ENCODE results near the gene CMIP. TPM values are rescaled to one million over a fixed set of nuclear protein-coding genes. Genes with fewer than 3 reads are reported as not detected.
A peak's percentile ranks its signal among the peaks of the same experiment; 100 is the strongest.

The CMIP gene
- total RNA-seq, 2 experiments from 2014 or later = 65.4 to 76.7 TPM

DNA sequence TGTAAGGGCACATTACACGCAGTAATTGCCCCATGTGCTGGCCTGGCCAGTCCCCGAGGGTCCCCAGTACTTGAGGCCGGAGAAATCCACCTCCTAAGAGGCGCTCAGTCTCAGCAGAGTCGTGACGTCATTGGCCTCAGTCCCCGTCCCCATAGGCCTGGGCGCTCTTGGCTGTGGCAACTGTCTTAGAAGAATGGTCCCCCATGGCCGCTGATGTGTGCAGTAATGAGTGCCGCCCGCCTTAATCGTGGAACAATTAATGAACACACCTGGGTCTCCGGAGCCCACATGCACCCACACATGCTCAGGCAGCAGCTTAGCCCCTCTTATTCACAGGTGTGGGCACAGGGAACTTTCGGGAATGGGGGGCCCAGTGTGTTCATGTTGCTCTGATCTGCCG is 248.0 kb downstream of the CMIP start:
- ATAC-seq (ENCODE audit: low read depth) (no peak), DNase-seq (no peak)
- H3K9me3 Mint-ChIP-seq = no peaks in the 10 kb centered on the region
- no peaks in the 10 kb centered on the region for H3K27me3 Mint-ChIP-seq
- POLR2A ChIA-PET = interaction anchor here (0.6 kb wide), 1 partner anchor 52 kb away, joined by 6 read pairs; no protein-coding TSS in a partner anchor
- no peak overlapping the region for H3K4me3 Mint-ChIP-seq
- H3K36me3 Mint-ChIP-seq = peaks cover 22% of the 10 kb centered on the region
- no peak overlapping the region for H3K27ac Mint-ChIP-seq
- peaks cover 6% of the 10 kb centered on the region for H3K4me1 Mint-ChIP-seq

DNA sequence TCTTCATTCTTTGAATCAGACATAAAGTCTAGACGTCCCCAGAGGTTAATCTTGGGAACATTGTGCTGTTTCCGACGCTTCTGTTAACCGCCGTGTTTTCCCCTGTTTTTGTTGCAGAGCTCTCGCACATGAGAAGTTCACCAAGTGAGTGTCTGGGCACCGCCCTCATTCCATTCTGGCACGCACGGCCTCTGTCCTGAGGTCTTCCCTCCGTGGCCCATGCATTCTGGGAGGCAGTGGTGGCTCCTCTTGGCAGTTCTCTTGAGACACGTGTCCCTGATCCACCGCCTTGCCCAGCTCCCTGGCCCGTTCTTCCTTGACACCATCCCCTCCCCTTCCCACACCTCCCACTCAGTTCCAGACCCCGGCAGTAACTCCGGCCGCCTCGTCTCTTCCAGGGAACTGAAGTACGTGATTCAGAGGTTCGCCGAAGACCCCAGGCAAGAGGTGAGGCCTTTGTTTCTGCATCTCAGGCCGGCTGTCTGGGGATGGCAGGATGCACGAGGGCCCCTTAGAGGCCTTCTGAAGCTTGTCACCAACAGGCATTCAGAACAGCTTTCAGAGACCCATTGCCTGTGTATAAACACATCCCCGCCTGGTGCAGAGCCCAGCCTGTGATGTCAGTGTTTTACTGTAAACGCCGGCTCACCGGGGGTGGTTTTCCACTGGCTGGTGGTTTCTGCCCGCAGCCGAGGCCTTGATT is 248.6 kb downstream of the CMIP start:
- Mint-ChIP-seq H3K4me1 (peaks cover 3% of the 10 kb centered on the region), H3K9me3 (no peaks in the 10 kb centered on the region), H3K27ac (no peak overlapping the region), H3K4me3 (no peak overlapping the region), H3K27me3 (no peaks in the 10 kb centered on the region), H3K36me3 (peaks cover 21% of the 10 kb centered on the region)
- DNase-seq = no peak
- POLR2A ChIA-PET = no interaction called here
- ATAC-seq (ENCODE audit: low read depth) = no peak

DNA sequence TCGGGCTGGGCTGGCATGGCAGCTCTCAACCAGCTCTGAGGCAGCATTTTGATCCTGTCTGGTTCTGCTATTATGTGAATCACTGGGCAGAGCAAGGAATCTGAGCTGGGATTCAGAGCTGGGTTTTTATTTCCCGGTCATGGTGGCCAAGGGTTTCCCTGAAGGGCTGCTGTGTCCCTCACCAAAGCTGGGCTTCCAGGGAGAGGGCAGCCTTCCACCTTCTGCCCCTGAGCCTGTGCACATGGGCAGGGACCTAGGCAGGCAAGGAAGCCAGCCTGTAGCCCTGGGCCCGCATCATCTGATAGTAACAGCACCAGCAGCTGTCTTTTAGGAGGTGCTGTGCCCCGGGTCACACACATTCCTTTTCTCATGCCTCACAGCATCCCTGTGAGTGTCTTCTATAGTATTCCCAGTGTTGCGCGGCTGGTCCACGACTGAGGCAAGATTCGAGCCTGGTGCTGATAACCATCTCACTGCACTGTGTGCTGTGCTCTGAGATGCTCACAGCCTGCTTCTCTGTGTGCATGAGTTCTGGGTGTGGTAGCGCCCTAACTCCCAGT is 249.2 kb downstream of the CMIP start:
- no peak overlapping the region for H3K27ac Mint-ChIP-seq
- ATAC-seq (ENCODE audit: low read depth) (no peak), DNase-seq (no peak)
- peaks cover 16% of the 10 kb centered on the region for H3K36me3 Mint-ChIP-seq
- H3K9me3 Mint-ChIP-seq = no peaks in the 10 kb centered on the region
- no peaks in the 10 kb centered on the region for H3K27me3 Mint-ChIP-seq
- no peak overlapping the region for H3K4me3 Mint-ChIP-seq
- no peaks in the 10 kb centered on the region for H3K4me1 Mint-ChIP-seq
- POLR2A ChIA-PET = no interaction called here

DNA sequence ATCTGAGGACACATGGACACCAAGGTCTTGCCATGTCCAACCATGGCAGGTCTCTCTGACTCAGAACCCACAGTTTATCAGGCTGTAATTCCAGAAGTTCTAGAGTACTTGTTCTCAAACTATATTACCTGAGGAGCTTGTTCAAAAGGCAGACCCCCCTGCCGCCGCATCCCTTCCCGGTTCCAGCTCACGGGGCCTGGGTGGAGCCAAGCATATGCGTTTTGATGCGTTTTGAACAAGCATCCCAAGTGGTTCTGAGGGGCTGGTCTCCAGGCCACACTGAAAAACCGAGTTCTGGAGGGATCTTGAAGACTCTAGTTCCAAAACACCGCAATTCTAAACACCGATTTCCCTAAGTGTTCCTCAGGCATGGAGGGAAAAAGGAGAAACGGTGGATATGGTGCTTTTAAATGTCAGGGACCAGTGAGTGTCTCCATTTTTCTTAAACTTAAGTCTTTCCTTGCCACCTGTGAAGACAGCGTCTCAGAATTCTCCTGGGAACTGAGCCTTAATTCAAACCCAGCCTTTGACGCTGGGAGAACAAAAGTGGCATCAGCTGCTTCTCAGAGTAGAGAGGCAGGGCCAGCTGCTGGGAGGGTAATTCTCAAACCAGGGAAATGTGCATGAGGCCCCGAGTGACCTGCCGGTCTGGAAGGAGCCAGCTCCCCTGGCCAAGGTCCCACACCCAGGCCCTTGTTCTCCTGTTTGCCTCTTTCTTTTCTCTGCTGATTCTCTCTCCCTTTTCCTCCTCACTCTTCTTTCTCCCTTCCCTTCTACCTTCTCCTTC is 250.1 kb downstream of the CMIP start:
- Mint-ChIP-seq H3K9me3 (no peaks in the 10 kb centered on the region), H3K4me1 (no peaks in the 10 kb centered on the region), H3K4me3 (no peak overlapping the region), H3K27ac (no peak overlapping the region), H3K27me3 (no peaks in the 10 kb centered on the region), H3K36me3 (peaks cover 11% of the 10 kb centered on the region)
- POLR2A ChIA-PET = no interaction called here
- DNase-seq (no peak), ATAC-seq (ENCODE audit: low read depth) (no peak)

DNA sequence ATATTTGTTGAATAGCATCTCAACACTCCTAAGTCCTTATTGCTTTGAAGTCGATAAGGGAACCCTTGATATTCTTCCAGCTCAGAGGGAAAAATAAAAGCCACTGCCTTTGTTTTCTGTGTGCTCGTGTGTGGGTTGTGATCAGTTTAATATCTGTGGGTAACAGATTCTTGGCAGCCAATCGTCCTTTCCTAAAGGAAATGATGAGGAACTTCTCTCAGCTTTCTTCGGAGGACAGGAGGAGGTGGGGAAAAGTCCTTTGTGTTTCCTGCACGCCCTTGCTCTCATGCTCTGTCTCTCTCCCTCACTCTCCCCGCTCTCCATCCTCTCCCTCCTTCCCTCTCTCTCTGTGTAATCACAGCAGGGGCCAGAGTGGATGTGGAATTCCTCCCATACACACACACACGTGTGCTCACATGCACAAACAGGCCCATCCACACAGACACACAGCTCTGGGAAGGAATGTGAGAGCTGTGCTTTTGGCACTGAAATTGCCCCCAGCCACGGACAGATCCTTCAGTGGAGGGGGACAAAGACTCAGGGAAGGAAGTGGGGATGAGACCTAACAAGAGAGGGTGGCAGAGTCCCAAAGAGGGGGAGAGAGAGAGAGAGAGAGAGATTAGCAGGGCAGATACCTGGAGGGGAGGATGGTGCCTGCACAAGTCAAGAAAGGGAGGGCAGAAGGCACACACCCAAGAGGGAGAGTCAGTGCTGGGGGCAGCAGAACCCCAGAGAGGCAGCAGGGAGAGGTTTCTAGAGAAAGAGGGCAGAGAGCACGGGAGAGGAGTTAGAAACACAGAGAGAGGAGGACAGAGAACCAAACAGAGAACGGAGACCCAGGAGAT is 250.9 kb downstream of the CMIP start:
- no peak for ATAC-seq (ENCODE audit: low read depth)
- peak overlapping the region; percentile 13 for H3K27ac Mint-ChIP-seq

DNA sequence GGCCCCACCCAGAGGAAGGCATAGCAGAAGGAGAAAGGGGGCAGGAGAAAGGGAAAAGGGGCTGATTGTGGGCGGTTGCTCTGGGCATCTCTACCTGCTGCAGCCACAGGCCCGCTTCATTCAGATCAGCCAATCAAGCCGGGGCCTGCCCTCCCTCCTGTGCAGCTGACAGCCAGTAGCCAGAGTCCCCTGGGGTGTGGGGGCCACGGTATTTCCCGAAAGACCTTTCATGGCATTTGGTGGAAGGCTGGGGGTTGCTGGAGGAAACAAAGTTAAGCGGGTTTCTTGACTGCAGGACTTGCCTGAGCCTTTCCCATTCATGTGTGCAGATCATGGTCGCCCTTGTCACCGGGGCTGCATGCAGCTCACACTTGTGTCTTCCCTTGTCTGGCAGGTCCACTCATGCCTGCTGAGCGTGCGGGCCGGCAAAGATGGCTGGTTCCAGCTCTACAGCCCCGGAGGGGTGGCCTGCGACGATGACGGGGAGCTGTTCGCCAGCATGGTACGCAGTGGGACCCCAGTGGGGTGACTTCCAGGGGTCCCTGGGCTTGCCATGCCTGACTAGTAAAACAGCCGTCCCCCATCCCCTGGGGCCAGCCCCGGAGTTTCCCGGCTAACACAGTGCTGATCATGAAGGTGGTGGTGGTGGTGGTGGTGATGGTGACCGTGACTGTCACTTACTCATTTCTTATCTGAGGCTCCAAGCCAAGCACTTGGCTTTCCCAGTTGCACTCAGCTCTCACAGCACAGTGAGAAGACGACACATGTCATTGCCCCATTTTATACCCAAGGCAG is 251.8 kb downstream of the CMIP start:
- Mint-ChIP-seq H3K9me3 (no peaks in the 10 kb centered on the region), H3K36me3 (peaks cover 13% of the 10 kb centered on the region), H3K4me3 (no peak overlapping the region), H3K4me1 (peaks cover 2% of the 10 kb centered on the region), H3K27me3 (no peaks in the 10 kb centered on the region), H3K27ac (no peak overlapping the region)
- DNase-seq (no peak), ATAC-seq (ENCODE audit: low read depth) (no peak)
- POLR2A ChIA-PET = interaction anchor here (1.5 kb wide), 1 partner anchor 23 kb away, joined by 3 read pairs; no protein-coding TSS in a partner anchor

More for the DNA sequence above, 250.9 kb downstream of the CMIP start:
- Mint-ChIP-seq H3K36me3 (peaks cover 13% of the 10 kb centered on the region), H3K9me3 (no peaks in the 10 kb centered on the region), H3K27me3 (no peaks in the 10 kb centered on the region), H3K4me3 (no peak overlapping the region), H3K4me1 (peaks cover 2% of the 10 kb centered on the region)
- no peak for DNase-seq
- POLR2A ChIA-PET = no interaction called here

DNA sequence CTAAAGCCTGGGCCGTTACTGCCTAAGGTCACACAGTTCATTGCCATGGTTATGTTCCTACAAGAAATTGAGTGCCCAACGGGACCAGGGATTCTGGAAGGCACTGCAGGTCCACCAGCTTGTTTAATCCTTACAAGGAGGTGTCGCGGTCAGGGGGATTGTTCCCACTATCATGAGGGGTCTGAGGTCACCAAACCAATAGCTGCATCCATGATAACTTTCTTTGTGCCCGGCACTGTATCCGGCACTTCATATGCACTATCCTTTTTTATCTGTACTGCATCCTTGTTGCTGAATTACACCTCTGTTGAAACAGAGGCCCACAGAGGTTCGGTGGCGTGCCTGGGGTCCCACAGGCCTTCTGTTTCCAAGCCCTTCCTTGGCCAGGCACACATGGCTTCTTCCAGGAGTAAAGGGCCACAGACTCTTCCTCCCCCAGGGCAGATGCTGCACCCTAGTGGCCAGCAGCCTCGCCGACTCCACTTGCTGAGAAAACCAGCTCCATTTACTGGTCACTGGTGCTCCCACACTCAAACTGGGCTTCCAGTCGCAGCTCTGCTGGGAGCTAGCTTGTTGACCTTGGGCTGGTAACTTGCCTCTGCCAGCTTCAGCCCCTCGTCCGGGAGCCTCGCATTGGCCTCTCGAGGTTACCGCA is 252.5 kb downstream of the CMIP start:
- no peak for ATAC-seq (ENCODE audit: low read depth)
- H3K27ac Mint-ChIP-seq = no peak overlapping the region
- peaks cover 2% of the 10 kb centered on the region for H3K4me1 Mint-ChIP-seq
- DNase-seq = peak; percentile 52
- no peaks in the 10 kb centered on the region for H3K9me3 Mint-ChIP-seq
- POLR2A ChIA-PET = interaction anchor here (1.5 kb wide), 1 partner anchor 22 kb away, joined by 3 read pairs; no protein-coding TSS in a partner anchor
- H3K36me3 Mint-ChIP-seq = peaks cover 11% of the 10 kb centered on the region
- no peaks in the 10 kb centered on the region for H3K27me3 Mint-ChIP-seq
- no peak overlapping the region for H3K4me3 Mint-ChIP-seq

DNA sequence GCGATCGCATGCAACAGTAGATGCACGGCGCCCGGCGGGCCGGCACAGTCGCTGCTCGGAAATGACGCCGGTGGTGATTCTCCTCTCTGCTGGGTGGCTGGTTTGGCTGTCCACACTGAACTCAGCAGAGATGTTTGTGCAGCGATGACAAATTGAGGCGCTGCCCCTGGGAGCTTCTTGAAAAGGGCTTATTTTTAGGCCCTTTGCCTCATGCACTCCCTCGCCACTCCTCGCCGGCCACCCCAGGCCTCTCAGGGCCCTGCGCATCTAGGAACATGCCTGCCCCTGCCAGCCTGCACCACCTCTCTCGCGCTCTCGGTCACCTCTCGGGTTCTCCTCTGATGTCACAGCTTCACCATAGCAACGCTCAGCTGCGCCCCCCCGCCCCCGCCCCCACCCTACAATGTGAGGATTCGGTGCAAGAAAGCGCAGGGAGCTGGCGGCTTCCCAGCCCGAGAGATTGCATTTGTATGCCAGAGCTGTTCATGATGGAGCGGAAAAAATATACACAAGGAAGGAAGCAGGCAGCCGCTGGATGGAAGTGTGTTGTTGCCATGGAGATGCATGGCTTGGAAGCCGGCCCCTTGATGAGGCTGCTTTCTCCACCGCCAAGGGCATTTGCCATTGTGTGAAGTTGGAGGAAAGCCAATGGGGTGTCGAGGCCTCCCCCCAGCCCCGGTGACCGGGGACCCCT is 253.2 kb downstream of the CMIP start:
- no peak overlapping the region for H3K4me3 Mint-ChIP-seq
- no peaks in the 10 kb centered on the region for H3K27me3 Mint-ChIP-seq
- POLR2A ChIA-PET = interaction anchor here (1.5 kb wide), 1 partner anchor 21 kb away, joined by 3 read pairs; no protein-coding TSS in a partner anchor
- no peak for ATAC-seq (ENCODE audit: low read depth)
- DNase-seq = no peak
- H3K9me3 Mint-ChIP-seq = no peaks in the 10 kb centered on the region
- H3K4me1 Mint-ChIP-seq = peaks cover 5% of the 10 kb centered on the region
- H3K36me3 Mint-ChIP-seq = peaks cover 15% of the 10 kb centered on the region
- no peak overlapping the region for H3K27ac Mint-ChIP-seq

DNA sequence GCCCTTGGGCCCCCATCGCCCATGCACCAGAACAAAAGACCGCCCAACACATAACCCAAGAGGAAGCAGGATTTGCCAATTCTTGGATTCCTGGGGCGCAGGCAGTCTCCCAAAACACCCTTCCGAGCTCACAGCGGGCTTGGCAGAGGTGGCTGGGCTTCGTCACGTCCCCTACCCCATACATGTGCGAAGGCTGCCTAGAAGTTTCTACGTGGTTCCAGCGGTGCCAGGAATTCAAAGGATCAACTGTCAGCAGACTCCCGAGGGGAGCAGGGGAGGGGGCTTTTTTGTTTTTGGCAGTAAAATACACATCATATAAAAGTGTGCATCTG is 253.7 kb downstream of the CMIP start:
- no peaks in the 10 kb centered on the region for H3K27me3 Mint-ChIP-seq
- no peak overlapping the region for H3K27ac Mint-ChIP-seq
- peaks cover 12% of the 10 kb centered on the region for H3K36me3 Mint-ChIP-seq
- peaks cover 5% of the 10 kb centered on the region for H3K4me1 Mint-ChIP-seq
- ATAC-seq (ENCODE audit: low read depth) = no peak
- H3K4me3 Mint-ChIP-seq = no peak overlapping the region
- DNase-seq = no peak
- H3K9me3 Mint-ChIP-seq = no peaks in the 10 kb centered on the region
- POLR2A ChIA-PET = no interaction called here

DNA sequence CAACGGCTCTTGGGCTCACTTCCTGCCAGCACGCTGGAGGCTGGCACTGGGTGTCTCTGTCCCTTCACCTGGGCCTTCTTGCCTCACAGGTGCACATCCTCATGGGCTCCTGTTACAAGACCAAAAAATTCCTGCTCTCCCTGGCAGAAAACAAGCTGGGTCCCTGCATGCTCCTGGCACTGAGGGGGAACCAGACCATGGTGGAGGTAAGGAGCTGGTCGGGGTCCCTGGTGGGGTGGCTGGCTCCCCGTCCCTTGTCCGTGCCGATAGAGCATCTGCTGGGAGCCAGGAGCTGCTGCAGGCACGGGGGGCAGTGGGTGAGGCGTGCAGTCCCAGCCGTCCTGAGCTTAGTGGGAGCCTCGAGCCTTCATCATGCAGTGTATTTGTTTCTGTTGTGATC is 255.0 kb downstream of the CMIP start:
- H3K4me3 Mint-ChIP-seq = no peak overlapping the region
- no peaks in the 10 kb centered on the region for H3K9me3 Mint-ChIP-seq
- DNase-seq = no peak
- ATAC-seq (ENCODE audit: low read depth) = no peak
- POLR2A ChIA-PET = no interaction called here
- peak overlapping the region; percentile 45 for H3K27ac Mint-ChIP-seq
- H3K27me3 Mint-ChIP-seq = no peaks in the 10 kb centered on the region
- H3K36me3 Mint-ChIP-seq = peaks cover 10% of the 10 kb centered on the region
- H3K4me1 Mint-ChIP-seq = peaks cover 7% of the 10 kb centered on the region

DNA sequence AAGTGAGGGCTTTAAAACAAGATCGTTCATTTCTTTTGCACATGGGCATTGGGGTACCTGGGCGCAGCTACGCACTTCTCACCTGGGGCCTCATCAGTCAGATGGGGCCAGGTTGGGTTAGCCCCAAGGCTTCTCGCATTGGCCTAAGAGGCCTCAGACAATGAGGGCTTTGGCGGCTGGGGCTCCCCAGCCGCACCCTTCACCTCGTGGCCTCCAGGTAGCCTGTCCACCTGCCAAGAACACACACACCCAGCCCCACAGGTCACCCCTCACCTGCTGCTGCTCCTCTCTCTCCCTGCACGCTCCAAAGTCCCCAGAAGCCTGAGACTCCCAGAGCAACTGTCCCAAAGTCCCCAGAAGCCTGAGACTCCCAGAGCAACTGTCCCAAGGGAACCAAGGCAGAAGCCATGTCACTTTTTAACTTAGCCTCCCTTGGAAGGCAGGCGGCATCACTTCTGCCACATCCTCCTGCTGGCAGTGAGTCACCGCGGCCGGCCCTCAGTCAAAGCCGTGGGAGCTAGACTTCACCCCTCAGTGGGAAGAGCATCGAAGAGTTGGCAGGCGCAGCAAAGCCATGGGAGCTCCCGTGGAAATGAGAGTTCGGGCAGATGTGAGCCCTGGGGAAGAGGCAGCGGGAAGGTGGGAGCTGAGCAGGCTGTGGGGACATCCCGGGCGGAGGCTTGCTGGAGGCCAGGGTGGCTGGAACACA is 255.6 kb downstream of the CMIP start:
- ATAC-seq (ENCODE audit: low read depth) (no peak), DNase-seq (no peak)
- Mint-ChIP-seq H3K36me3 (peaks cover 10% of the 10 kb centered on the region), H3K27me3 (no peaks in the 10 kb centered on the region), H3K4me1 (peaks cover 7% of the 10 kb centered on the region), H3K9me3 (no peaks in the 10 kb centered on the region), H3K4me3 (no peak overlapping the region), H3K27ac (peak overlapping the region; percentile 45)
- POLR2A ChIA-PET = no interaction called here
